ENCODE data around the gene RNF4. TPM values are rescaled to one million over a fixed set of nuclear protein-coding genes. Genes with fewer than 3 reads are reported as not detected.
"Not testable (repeated sequence)": the region's sequence is repeated elsewhere in the genome, so short reads cannot be mapped to it uniquely, and the experiment has no call there.

The RNF4 gene
- 53.0 and 72.8 TPM in 2 replicates for total RNA-seq (2014; rRNA removed; shearing (Covaris generic); ENCODE audit: low replicate concordance)

GRCh38 chr4:2468456-2469191 lies at the start of gene RNF4:
Gene RNF4 (plus strand): TSS chr4:2469106. CDS start chr4:2490494, 21,388 bp downstream.
- peak; percentile 95 for DNase-seq (ENCODE audit: low read depth)
- in situ Hi-C loops (cut with HindIII; ENCODE audit: low pct_unique_long_range_greater_than_20kb, low sequenced_read_pairs) = no loop called here

- in situ Hi-C loops (cut with HindIII; ENCODE audit: low pct_unique_long_range_greater_than_20kb, low sequenced_read_pairs) = no loop called here
- DNase-seq (ENCODE audit: low read depth) = no peak
Measured at GRCh38 chr4:2419814-2420213, 49.1 kb upstream of the RNF4 start.

- no peak for DNase-seq (ENCODE audit: low read depth)
- in situ Hi-C loops (cut with HindIII; ENCODE audit: low pct_unique_long_range_greater_than_20kb, low sequenced_read_pairs) = no loop called here
Measured at GRCh38 chr4:2421928-2422327, 47.0 kb upstream of the RNF4 start.

- no peak for DNase-seq (ENCODE audit: low read depth)
- in situ Hi-C loops (cut with HindIII; ENCODE audit: low pct_unique_long_range_greater_than_20kb, low sequenced_read_pairs) = no loop called here
Measured at GRCh38 chr4:2423066-2423465, 45.8 kb upstream of the RNF4 start.

- in situ Hi-C loops (cut with HindIII; ENCODE audit: low pct_unique_long_range_greater_than_20kb, low sequenced_read_pairs) = no loop called here
Measured at GRCh38 chr4:2423695-2424094, 45.2 kb upstream of the RNF4 start.

GRCh38 chr4:2424581-2424980 lies 44.3 kb upstream of the RNF4 start:
- DNase-seq (ENCODE audit: low read depth) = no peak
- in situ Hi-C loops (cut with HindIII; ENCODE audit: low pct_unique_long_range_greater_than_20kb, low sequenced_read_pairs) = no loop called here

More at GRCh38 chr4:2423695-2424094, 45.2 kb upstream of the RNF4 start:
- no peak for DNase-seq (ENCODE audit: low read depth)

GRCh38 chr4:2425386-2426068 lies 43.4 kb upstream of the RNF4 start:
- no peak for DNase-seq (ENCODE audit: low read depth)
- in situ Hi-C loops (cut with HindIII; ENCODE audit: low pct_unique_long_range_greater_than_20kb, low sequenced_read_pairs) = no loop called here

GRCh38 chr4:2426069-2426397 lies 42.9 kb upstream of the RNF4 start:
- DNase-seq (ENCODE audit: low read depth) = no peak
- in situ Hi-C loops (cut with HindIII; ENCODE audit: low pct_unique_long_range_greater_than_20kb, low sequenced_read_pairs) = no loop called here

- no peak for DNase-seq (ENCODE audit: low read depth)
- in situ Hi-C loops (cut with HindIII; ENCODE audit: low pct_unique_long_range_greater_than_20kb, low sequenced_read_pairs) = no loop called here
Measured at GRCh38 chr4:2426711-2427275, 42.1 kb upstream of the RNF4 start.

- no peak for DNase-seq (ENCODE audit: low read depth)
- in situ Hi-C loops (cut with HindIII; ENCODE audit: low pct_unique_long_range_greater_than_20kb, low sequenced_read_pairs) = no loop called here
Measured at GRCh38 chr4:2427383-2428334, 41.2 kb upstream of the RNF4 start.

- DNase-seq (ENCODE audit: low read depth) = no peak
- in situ Hi-C loops (cut with HindIII; ENCODE audit: low pct_unique_long_range_greater_than_20kb, low sequenced_read_pairs) = no loop called here
Measured at GRCh38 chr4:2428496-2429213, 40.3 kb upstream of the RNF4 start.

- in situ Hi-C loops (cut with HindIII; ENCODE audit: low pct_unique_long_range_greater_than_20kb, low sequenced_read_pairs); DNase-seq (ENCODE audit: low read depth): not testable (repeated sequence)
Measured at GRCh38 chr4:2429945-2430757, 38.8 kb upstream of the RNF4 start.

GRCh38 chr4:2432004-2432403 lies 36.9 kb upstream of the RNF4 start:
- no peak for DNase-seq (ENCODE audit: low read depth)
- in situ Hi-C loops (cut with HindIII; ENCODE audit: low pct_unique_long_range_greater_than_20kb, low sequenced_read_pairs) = no loop called here

- in situ Hi-C loops (cut with HindIII; ENCODE audit: low pct_unique_long_range_greater_than_20kb, low sequenced_read_pairs) = no loop called here
- DNase-seq (ENCODE audit: low read depth) = peak; percentile 36
Measured at GRCh38 chr4:2432991-2433530, 35.8 kb upstream of the RNF4 start.

GRCh38 chr4:2433609-2434350 lies 35.1 kb upstream of the RNF4 start:
- in situ Hi-C loops (cut with HindIII; ENCODE audit: low pct_unique_long_range_greater_than_20kb, low sequenced_read_pairs) = no loop called here
- no peak for DNase-seq (ENCODE audit: low read depth)

GRCh38 chr4:2434420-2434819 lies 34.5 kb upstream of the RNF4 start:
- in situ Hi-C loops (cut with HindIII; ENCODE audit: low pct_unique_long_range_greater_than_20kb, low sequenced_read_pairs) = no loop called here
- DNase-seq (ENCODE audit: low read depth) = no peak
